GM10248 (cell line): ENCODE data around the gene TSG101.

Source experiments
- CTCF ChIA-PET: fragments of 300-600 bp; sonication (Branson Sonifier 250); formaldehyde crosslinking; extraction: SDS; loops from one replicate; lab custom pipeline; 2021; ENCODE audit warnings: antibody characterized with exemption; lab: Yijun Ruan, JAX
- POLR2A ChIA-PET: fragments of 350-650 bp; sonication (Branson Sonifier 250); formaldehyde crosslinking; extraction: SDS; loops from one replicate; lab custom pipeline; 2020; ENCODE audit warnings: antibody characterized with exemption; lab: Yijun Ruan, JAX
- DNase-seq: peaks from one replicate; pipeline ENCODE4 v3.0.0; 2012; ENCODE audit errors: extremely low spot score
- CTCF ChIP-seq: IDR thresholded peaks from 2 replicates; pipeline ENCODE4 v1.5.1; 2012; ENCODE audit warnings: mild to moderate bottlenecking, low read depth; ENCODE audit errors: extremely low read depth, missing control alignments, control extremely low read depth

Gene TSG101

GRCh38 chr11:18457450-18457849 lies 69.3 kb downstream of the TSG101 start:
- ChIA-PET CTCF (interaction anchor here (1.5 kb wide), 1 partner anchor 10 kb away, joined by 4 read pairs; no protein-coding TSS in a partner anchor), POLR2A (no interaction called here)
- no peak for DNase-seq
- TF ChIP-seq CTCF: no peak

- CTCF ChIA-PET: interaction anchor here (1.4 to 1.5 kb wide), 2 partner anchors 12 to 71 kb away, joined by 3 to 4 read pairs; no protein-coding TSS in a partner anchor
These were observed 70.9 kb downstream of the TSG101 start, which contains the start of gene LDHAL6A for GRCh38 chr11:18455686-18456372. LDHAL6A (plus strand) TSS chr11:18455856; CDS start chr11:18456681, 825 bp downstream.

DNA sequence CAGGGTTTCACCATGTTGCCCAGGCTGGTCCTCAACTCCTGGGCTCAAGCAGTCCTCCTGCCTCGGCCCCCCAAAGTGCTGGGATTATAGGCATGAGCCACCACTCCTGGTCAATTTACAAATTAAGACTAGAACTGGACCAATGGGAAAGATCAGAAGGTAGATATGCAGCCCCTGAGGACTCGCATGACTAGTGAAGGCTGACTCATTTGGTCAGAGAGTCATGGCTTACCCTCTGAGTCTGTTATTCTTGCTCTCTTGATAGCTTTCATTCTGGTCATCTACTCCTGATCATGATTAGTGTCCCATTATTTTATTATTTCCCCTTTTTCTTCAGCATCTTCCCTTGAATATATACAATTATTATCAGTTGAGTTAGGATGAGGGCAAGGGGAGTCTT lies 73.8 kb downstream of the TSG101 start:
- POLR2A ChIA-PET: no interaction called here
- no peak for TF ChIP-seq CTCF
- no peak for DNase-seq
- CTCF ChIA-PET: no interaction called here

More at GRCh38 chr11:18455686-18456372, 70.9 kb downstream of the TSG101 start, which contains the start of gene LDHAL6A:
- no peak for DNase-seq
- POLR2A ChIA-PET: no interaction called here
- no peak for TF ChIP-seq CTCF

- TF ChIP-seq CTCF: no peak
- DNase-seq: no peak
- ChIA-PET CTCF (interaction anchor here (0.6 kb wide), 1 partner anchor 27 kb away, joined by 3 read pairs; no protein-coding TSS in a partner anchor), POLR2A (no interaction called here)
These were observed 77.5 kb downstream of the TSG101 start for GRCh38 chr11:18449251-18449650.

DNA sequence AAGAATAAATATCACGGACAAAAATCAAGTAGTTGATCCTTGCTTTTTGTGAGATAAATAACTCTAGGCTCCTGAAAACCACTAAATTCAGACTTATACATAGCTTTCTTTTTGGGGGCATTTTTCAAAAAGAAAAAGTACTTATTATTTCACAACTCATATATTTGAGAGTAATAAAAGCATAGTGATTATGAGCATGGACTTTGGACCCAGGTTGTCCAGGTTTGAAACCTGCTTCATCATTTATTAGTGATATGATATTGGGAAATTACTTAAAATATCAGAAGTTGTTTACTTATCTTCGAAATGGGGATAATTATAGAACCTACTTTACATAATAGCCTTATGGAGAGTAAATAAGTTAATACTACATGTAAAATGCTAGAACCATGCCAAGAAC lies 88.1 kb downstream of the TSG101 start:
- CTCF ChIA-PET: interaction anchor here (1.1 to 2.1 kb wide), 3 partner anchors 9 to 323 kb away, joined by 3 to 12 read pairs (median 5); no protein-coding TSS in a partner anchor
- DNase-seq: no peak
- POLR2A ChIA-PET: no interaction called here
- no peak for TF ChIP-seq CTCF
